ENCODE results near the gene BHLHA15.
A peak's percentile ranks its signal among the peaks of the same experiment; 100 is the strongest.

The BHLHA15 gene

DNA sequence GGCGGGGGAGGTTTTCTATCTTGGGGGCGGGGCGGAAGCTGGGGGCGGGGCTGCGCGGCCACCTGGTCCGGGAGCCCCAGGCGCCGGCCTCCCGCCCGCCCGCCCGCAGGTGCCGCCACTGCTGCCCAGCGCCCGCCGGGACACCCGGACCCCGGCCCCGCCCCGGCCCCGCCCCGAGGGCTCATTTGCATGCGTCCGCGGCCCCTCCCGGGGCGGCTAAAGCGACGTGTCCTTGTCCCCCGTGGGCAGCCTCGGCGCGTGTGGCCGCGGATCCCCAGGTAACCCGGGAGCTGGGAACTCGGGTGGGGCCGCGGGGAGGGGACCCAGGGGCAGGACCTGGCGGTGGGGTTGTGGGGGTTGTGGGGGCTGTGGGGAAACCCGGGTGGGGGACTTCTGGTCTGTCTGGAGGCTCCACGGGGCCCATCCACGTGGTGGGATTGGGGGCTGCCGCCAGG is at the start of gene BHLHA15:
Gene BHLHA15, plus strand, starts transcription at position 219 of the 455 bp plus-strand sequence. CDS start 871 bp downstream, outside the sequence.
- peak; percentile 28 for DNase-seq

DNA sequence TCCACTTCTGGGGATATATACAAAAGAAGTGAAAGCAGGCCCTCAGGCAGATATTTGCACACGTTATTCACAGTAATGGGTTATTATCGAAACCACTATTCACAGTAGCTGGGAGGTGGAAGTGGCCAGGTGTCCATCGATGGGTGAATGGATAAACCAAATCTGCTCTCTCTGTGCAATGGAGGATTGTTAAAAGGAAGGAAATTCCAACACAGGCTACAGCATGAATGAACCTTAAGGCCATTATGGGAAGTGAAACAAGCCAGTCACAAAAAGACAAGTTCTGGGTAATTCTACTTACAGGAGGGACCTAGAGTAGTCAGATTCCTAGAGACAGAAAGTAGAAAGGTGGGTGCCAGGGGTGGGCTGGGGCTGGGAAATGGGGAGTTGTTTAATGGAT is 48.5 kb upstream of the BHLHA15 start:
- no peak for DNase-seq

GRCh38 chr7:98163269-98163668 is 48.0 kb upstream of the BHLHA15 start:
- DNase-seq = no peak

- DNase-seq = no peak
These were observed 47.3 kb upstream of the BHLHA15 start for GRCh38 chr7:98163704-98164494.

DNA sequence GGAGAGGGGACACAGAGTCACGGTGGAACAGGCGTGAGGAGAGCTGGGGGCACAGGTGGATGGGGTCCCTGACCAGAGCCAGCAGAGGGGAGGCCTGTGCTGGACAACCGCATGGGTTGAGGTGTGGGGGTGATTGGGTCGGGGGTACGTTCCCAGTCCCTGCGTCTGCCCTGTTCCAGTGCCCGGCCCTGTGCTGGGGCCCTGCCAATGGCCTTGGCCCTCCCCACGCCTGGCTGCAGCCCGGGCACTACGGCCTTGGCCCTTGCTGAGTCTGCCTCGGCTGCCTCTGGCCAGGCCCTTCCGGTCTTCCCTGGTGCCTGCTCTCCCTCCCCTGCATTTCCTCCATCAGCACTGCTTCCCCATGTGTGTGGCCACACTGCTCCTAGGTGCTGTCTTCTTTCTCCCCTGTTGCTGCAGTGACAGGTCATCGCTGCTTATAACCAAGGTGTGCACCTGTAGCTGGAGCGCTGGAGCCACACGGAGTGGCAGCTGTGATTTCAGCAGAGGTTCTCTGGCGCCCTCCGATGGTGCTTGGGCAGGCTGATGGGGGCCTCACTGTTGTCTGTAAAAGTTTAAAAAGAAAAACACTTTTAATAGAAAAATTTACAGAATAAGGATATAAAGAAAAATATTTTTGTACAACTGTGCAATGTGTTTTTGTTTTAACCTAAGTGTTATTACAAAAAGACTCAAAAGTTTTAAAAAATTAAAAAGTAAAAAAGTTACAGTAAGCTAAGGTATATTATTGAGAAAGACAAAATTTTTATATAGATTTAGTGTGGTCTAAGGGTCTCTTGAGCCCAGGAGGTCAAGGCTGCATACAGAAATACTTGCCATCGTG is 45.2 kb upstream of the BHLHA15 start:
- DNase-seq = peak; percentile 47

DNA sequence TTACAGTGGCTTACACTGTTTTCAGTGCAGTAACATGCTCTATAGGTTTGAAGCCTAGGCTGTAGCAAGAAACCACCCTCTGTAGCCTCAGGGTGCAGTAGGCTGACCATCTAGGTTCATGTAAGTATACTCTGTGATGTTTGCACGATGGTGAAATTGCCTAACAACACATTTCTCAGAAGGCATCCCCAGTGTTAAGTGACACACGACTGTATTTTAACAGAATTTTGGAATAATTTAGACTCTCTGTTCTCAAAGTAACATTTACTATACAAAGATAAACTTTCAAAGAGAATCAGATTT is 44.6 kb upstream of the BHLHA15 start:
- no peak for DNase-seq

GRCh38 chr7:98167653-98168052 is 43.6 kb upstream of the BHLHA15 start:
- no peak for DNase-seq

GRCh38 chr7:98168181-98168903 is 42.9 kb upstream of the BHLHA15 start:
- DNase-seq = peak; percentile 49

GRCh38 chr7:98168904-98169621 is 42.2 kb upstream of the BHLHA15 start:
- DNase-seq = no peak

GRCh38 chr7:98170966-98171365 is 40.3 kb upstream of the BHLHA15 start:
- DNase-seq = no peak

GRCh38 chr7:98171449-98171848 is 39.8 kb upstream of the BHLHA15 start:
- DNase-seq = no peak

DNA sequence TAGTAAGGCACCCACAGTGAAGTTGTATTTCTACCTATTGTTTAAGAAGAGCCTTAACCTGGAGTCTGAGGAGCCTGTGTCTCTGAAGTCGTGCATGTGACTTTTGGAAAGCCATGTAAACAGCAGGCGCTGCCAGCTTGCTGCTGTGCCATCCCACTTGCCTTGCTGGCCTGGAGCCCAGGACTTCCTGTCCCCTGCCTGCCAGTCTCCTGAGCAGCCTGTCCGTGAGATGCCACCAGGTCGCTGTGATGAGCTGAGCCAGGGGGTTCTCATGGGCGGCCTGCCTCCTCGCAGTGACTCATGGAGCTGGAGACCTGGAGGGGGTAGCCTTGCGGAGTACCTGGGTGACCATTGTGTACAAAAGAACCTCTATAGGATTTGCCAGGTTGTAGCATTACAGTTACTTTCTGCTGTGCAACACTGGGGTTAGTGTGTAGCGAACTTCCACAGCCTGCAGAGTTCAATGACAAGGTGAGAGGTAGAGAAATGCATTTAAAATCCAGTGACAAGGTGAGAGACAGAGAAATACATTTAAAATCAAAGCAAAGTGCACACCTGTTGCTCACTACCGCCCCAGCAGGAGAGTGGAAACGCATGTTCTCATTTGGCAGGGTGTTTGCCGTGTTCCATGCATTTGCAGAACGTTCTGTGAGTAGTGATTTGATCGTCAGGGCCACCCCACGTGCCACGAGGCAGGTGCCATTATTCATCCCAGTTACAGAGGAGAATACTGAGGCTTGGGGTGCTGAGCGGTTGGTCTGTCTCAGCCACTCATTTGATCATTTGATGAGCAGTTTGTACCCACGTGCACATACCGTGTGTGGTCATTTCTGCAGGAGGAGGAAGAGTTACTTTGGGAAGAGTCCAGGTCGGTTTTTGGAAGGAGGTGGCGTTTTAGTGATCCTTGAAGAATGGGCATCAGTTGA is 36.6 kb upstream of the BHLHA15 start:
- DNase-seq = no peak

GRCh38 chr7:98175260-98175940 is 35.8 kb upstream of the BHLHA15 start:
- DNase-seq = no peak

GRCh38 chr7:98177553-98177952 is 33.7 kb upstream of the BHLHA15 start:
- no peak for DNase-seq

GRCh38 chr7:98178321-98178720 is 32.9 kb upstream of the BHLHA15 start:
- no peak for DNase-seq

GRCh38 chr7:98178762-98179490 is 32.3 kb upstream of the BHLHA15 start:
- no peak for DNase-seq

DNA sequence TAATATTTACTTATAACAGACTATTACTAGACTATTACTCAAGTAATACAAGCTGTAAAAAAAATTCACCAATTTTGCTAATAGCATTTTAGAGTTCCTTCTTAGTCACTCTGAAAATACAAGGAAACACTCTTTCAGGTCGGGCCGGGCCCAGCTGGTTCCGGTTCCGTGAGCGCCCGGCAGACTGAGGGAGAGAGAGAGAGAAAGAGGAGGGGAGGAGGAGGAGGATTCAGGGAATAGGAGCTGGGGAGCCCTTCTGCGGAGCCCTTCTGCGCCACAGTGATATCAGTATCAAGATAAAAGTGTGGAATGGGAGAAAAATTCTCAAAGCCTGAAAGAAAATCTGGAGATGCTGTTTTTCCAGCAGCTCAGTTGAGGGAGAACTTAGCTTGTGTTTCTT is 30.5 kb upstream of the BHLHA15 start:
- no peak for DNase-seq

GRCh38 chr7:98185101-98185500 is 26.1 kb upstream of the BHLHA15 start:
- DNase-seq = no peak

DNA sequence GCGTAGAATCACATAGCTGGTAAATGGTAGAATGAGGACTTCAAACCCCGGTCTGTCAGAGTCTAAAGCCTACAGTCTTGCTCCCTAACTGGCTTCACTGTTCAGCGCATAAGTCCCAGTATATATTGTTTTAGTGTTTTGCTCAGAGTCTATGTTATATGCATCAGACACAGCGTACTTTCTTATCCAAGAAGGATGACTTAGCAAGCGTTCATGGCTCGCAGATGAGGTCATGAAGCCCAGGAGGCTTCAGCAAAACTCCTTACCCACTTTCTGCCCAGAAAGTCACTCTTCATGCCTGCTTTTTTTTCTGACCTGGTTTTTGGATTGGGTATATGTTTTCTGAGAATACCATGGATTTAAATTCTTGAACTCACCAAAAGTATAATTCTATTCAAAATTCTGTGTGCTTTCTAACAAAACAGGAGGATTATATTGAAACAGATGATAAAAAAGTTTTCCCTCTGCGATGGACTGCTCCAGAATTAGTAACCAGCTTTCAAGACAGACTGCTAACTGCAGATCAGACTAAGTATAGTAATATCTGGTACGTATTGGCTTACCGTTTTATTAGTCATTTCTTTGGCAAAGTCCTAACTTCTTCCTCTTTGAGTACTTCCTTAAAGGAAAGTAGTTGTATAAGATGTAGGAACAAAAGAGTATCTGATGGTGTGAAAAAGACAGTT is 24.6 kb upstream of the BHLHA15 start:
- no peak for DNase-seq

- DNase-seq = no peak
These were observed 24.1 kb upstream of the BHLHA15 start for GRCh38 chr7:98187138-98187502.
